Activated T-cell treated with anti-CD3 and anti-CD28 coated beads, Interleukin-2, amount 50 U/mL, for 48 hours (primary cell): ENCODE results near the gene MITF.

Source experiments
- DNase-seq, 2 experiments: peaks; one replicate each; pipeline ENCODE4 v3.0.0-alpha.2; 2020

MITF gene, protein sequence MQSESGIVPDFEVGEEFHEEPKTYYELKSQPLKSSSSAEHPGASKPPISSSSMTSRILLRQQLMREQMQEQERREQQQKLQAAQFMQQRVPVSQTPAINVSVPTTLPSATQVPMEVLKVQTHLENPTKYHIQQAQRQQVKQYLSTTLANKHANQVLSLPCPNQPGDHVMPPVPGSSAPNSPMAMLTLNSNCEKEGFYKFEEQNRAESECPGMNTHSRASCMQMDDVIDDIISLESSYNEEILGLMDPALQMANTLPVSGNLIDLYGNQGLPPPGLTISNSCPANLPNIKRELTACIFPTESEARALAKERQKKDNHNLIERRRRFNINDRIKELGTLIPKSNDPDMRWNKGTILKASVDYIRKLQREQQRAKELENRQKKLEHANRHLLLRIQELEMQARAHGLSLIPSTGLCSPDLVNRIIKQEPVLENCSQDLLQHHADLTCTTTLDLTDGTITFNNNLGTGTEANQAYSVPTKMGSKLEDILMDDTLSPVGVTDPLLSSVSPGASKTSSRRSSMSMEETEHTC

GRCh38 chr3:69739204-69740102 is at the start of gene MITF:
TSS of gene MITF (plus strand) at chr3:69739464. CDS start at chr3:69739598, 134 bp downstream.
- peak; percentile 67 to 73 for DNase-seq

- no peak for DNase-seq
Observed at GRCh38 chr3:69691860-69692259, 47.4 kb upstream of the MITF start.

- DNase-seq = no peak
Observed at GRCh38 chr3:69692761-69693160, 46.5 kb upstream of the MITF start.

DNA sequence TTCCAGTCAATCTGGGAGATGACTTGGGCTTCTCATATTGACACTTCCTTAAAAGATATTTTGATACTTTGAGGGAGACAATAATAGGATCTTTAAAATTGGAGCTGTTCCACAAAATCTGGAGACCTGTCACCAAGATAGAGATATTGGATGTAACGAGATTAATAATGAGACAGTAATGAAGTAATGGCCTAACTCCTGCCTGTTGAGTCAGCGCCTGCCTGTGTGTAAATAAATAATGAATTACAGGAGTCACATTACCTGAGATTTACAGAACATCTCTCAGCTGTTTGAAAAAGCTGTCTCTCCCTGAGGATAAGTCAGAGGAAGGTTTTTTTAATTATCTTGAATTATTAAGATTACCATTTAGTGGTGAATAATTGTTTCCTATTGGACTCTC is 43.8 kb upstream of the MITF start:
- no peak for DNase-seq

GRCh38 chr3:69695933-69696332 is 43.3 kb upstream of the MITF start:
- DNase-seq = no peak

DNA sequence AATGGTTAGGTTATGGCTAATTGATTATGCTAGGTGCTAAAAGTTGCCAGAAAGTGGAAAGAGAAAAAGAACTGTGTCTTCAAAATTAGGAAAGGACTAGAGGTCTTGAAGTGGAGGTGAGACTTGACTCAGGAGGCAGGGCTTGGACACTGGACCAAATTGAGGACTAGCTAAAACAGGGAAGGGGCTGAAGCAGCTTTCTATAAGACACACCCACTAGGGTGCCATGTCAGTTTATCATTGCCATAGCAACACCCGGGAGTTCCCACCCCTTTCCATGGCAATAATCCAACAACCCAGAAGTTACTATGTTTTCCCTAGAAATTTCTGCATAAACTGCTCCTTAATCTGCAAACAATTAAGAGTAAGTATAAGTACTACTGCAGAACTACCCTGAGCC is 42.9 kb upstream of the MITF start:
- no peak for DNase-seq

DNA sequence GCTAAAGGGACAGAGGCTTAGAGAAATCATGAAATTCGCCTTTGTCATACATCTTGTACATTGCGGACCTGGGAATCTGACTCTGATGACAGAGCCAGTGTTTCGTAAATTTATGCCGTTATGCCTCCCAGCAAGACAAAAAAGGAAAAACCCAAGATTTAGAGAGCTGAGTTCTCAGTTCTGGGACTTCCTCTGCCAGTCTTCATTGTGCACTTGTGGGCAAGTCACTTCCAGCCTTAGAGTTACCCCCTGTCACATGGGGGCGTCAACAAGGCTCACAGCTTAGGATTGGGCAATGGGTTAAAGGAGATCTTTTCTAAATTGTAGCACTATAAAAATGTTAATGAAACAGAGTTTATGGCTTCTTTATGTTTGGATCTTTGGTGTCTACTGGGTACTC is 41.9 kb upstream of the MITF start:
- no peak for DNase-seq

- no peak for DNase-seq
Observed at GRCh38 chr3:69698728-69699127, 40.5 kb upstream of the MITF start.

DNA sequence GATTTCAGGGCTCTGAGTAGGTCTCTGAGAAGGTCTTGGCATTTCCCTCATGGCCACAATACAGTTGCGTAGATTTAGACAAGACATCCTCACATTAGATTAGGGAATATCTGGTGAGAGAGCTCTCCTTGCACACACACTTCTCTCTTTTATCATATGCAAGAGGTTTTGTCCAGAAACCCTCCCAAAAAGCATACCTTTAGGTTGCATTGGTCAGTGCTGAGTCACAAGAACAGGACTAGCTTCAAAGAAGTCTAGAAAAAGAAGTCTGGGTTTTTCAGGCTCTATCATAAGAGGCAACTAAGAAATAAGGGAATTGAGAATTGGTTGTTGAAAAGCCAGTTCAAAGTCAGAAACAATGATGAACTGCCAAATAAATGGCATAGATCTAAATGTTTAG is 40.1 kb upstream of the MITF start:
- no peak for DNase-seq

DNA sequence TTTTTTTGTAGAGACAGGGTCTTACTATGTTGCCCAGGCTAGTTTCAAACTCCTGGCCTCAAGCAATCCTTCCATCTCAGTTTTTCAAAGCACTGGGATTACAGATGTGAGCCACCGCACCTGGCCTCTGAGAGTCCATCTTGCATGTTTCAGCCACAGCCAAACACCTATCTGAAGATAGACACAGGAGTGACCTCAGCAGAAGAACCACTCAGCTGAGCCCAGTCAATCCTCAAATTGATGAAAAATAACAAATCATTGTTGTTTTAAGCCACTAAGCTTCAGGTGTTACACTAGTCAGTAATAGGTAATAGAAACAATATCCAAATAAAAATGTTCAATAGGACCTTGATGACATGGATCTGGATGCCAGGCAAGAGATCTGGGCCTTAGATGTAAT is 38.3 kb upstream of the MITF start:
- DNase-seq = no peak

GRCh38 chr3:69710153-69710977 is 28.9 kb upstream of the MITF start:
- no peak for DNase-seq

DNA sequence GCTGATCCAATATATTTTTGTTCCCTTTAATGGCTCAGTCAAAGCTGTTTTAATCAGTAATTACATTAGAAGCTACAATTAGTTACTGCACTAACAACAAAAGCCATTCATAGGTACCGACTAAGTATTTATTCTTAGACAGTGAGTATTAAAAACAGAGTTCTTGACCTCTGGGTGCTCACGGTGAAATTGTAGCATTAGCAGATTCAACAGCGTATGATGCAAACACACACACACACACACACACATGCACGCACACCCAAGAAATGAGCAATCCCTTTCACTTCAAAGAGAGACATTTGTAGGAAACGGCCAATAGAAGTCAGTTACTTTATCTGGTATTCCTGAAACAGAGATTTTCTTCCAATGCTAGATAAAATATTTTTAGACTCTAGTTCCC is 27.0 kb upstream of the MITF start:
- DNase-seq = no peak

- no peak for DNase-seq
Observed at GRCh38 chr3:69712933-69713332, 26.3 kb upstream of the MITF start.

- no peak for DNase-seq
Observed at GRCh38 chr3:69715204-69715603, 24.1 kb upstream of the MITF start.

GRCh38 chr3:69716119-69716518 is 23.1 kb upstream of the MITF start:
- DNase-seq = no peak

DNA sequence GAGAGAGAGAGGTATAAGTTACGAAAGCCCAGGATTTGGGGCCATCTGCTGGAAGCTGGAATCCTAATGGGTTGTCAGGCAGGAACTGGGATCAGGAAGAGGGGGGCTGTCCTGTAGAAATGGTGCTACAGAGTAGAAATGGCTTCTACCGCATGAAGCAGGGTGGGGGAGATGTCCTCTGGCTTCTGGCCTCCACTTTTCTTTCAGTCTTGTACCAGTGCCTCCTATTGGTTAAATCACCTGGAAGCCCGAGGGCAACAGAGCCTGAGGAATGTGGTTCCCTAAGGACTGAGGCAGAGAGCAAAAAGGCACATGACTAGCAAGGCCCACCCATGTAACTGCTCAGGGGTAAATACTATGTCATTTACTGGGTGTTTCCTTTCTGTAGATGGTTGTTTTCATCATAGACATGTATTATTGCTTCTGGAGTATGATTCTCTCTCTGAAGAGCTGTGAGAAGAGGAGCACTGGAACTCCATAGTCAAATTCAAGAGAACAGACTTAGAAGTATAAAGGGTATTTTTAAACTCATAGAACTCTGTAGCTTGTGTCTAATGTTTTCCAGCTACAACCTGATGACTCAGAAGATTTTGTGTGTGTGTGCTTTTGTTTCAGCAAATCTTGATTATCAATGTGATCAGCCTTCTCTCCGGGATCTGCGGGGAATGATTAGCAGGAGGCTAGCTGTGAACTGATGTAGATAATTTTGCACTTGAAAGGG is 20.2 kb upstream of the MITF start:
- no peak for DNase-seq

GRCh38 chr3:69719587-69720122 is 19.6 kb upstream of the MITF start:
- no peak for DNase-seq

GRCh38 chr3:69720824-69721223 is 18.4 kb upstream of the MITF start:
- no peak for DNase-seq

- no peak for DNase-seq
Observed at GRCh38 chr3:69723389-69723788, 15.9 kb upstream of the MITF start.

GRCh38 chr3:69724722-69725435 is 14.4 kb upstream of the MITF start:
- DNase-seq = no peak

DNA sequence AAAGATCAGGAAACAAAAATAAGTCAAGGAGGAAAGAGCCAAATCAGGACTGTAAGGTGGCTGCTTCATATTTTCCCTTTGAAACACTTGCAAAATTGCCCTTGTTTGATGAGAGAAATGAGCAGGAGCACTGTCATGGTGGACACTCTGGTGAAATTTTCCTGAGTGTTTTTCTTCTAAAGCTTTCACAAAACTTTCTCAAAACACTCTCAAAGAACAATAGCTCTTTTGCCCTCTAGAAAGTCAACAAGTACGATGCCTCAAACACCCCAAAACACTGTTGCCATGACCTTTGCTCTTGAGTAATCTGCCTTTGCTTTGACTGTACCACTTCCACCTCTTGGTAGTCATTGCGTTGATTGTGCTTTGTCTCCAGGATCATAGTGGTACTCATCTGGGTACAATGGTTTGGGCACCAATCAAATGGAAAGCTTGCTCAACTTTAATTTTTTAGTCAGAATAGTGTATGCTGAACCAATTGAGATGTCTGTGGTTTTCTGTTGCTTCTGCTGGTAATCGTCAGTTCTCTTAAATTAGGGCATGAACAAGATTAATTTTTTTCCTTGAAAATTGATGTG is 13.2 kb upstream of the MITF start:
- DNase-seq = no peak
